BE2C (cell line): Measurements from ENCODE around the gene SORL1.
"Not testable (repeated sequence)": the region's sequence is repeated elsewhere in the genome, so short reads cannot be mapped to it uniquely, and the experiment has no call there.

ENCODE experiments used
- DNase-seq: peaks from one replicate; pipeline ENCODE4 v3.0.0-alpha.2; 2020
- H3K27me3 ChIP-seq: fragments of 250-450 bp; sonication (Bioruptor Pico); 2 replicates; pipeline ENCODE4 v1.5.1; 2020; ENCODE audit warnings: mild to moderate bottlenecking
- H3K36me3 ChIP-seq: fragments of 250-450 bp; sonication (Bioruptor Pico); 2 replicates; pipeline ENCODE4 v1.5.1; 2020; ENCODE audit warnings: mild to moderate bottlenecking
- H3K4me1 ChIP-seq: fragments of 250-450 bp; sonication (Bioruptor Pico); 2 replicates; pipeline ENCODE4 v1.5.1; 2020
- H3K4me3 ChIP-seq: 2 replicates; pipeline ENCODE4 v1.5.1; 2011; ENCODE audit warnings: low read depth, low read length
- H3K9me3 ChIP-seq: fragments of 250-450 bp; sonication (Bioruptor Pico); 2 replicates; pipeline ENCODE4 v1.5.1; 2020
- TF ChIP-seq, protein P1 (sequence below): IDR thresholded peaks from 2 replicates; pipeline ENCODE4 v1.5.1; 2012; ENCODE audit warnings: mild to moderate bottlenecking, low read depth, low read length

SORL1 gene

DNA sequence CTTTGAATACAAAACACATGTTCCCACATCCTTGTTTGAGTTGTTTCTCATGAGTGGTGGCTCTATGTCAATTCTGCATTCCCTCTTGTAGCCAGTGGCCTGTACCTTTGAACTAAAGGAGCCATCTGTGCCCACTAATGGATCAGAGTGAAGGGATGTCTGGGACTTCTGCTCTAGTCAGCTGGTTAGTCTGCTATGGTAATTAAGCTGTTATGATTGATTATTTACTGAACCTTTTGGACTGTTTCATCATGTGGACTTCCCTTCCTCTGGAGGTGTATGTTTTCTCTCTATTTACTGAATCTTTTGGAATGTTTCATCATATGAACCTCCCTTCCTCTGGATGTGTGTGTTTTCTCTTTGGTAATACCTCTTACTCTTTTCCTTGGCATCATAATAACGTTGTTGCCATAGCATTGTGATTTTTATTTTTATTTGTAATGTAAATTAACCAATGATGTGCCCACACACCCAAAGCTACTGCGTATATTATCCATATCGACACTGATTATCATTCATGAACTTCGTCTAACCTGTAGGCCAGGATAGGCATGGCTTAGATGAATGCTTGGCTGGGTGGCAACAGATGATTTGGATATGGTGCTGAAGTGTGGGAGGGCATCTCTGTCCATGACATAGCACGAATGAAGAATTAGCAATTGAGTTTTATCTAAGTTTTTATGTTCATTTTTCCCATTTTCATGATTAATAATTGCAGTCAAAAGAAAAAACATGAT, 113.0 kb downstream of the SORL1 start:
- Histone ChIP-seq H3K36me3 (0 out of 2 replicates have a peak, but pooled peaks cover 2% of the 10 kb centered on the region), H3K9me3 (no peaks in the 10 kb centered on the region), H3K4me3 (no peak overlapping the region), H3K27me3 (no peaks in the 10 kb centered on the region), H3K4me1 (no peaks in the 10 kb centered on the region)
- no peak for DNase-seq
- TF ChIP-seq, protein P1, sequence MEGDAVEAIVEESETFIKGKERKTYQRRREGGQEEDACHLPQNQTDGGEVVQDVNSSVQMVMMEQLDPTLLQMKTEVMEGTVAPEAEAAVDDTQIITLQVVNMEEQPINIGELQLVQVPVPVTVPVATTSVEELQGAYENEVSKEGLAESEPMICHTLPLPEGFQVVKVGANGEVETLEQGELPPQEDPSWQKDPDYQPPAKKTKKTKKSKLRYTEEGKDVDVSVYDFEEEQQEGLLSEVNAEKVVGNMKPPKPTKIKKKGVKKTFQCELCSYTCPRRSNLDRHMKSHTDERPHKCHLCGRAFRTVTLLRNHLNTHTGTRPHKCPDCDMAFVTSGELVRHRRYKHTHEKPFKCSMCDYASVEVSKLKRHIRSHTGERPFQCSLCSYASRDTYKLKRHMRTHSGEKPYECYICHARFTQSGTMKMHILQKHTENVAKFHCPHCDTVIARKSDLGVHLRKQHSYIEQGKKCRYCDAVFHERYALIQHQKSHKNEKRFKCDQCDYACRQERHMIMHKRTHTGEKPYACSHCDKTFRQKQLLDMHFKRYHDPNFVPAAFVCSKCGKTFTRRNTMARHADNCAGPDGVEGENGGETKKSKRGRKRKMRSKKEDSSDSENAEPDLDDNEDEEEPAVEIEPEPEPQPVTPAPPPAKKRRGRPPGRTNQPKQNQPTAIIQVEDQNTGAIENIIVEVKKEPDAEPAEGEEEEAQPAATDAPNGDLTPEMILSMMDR = no peak

DNA sequence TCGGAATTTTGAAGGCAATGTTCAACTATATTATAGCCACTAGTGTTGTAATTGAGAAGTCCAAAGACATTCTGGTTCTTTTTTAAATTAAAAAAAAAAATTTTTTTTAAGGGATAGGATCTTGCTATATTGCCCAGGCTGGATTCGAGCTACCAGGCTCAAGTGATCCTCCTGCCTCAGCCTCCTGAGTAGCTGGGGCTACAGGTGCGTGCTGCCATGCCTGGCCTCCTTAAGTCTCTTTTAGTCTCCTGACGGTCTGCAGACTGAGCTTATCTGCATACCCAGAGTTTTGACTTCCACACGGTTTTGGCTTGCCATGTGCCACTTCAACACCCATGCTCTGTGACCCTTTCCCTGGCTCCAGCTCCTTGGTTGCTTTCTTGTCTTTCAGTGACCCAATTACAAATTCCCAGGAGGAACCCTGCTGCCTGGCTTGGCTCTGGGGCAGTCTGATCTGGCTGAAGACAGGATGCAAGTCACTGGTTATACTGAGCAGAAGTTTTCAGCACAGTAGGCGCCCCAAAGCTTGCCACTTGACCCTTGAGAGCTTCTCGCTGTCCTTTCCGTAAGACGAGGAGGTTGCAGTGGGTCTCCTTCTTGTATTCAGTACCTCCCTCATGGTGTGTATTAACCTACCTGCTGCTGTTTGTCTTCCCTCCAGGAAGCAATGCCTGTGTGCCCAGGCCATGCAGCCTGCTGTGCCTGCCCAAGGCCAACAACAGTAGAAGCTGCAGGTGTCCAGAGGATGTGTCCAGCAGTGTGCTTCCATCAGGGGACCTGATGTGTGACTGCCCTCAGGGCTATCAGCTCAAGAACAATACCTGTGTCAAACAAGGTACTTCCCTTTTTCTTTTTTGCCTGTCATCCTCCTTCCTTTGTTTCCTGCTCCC, 114.4 kb downstream of the SORL1 start:
- no peaks in the 10 kb centered on the region for H3K9me3 ChIP-seq
- no peak for DNase-seq
- H3K4me3 ChIP-seq = no peak overlapping the region
- no peaks in the 10 kb centered on the region for H3K27me3 ChIP-seq
- TF ChIP-seq, protein P1 = no peak
- no peaks in the 10 kb centered on the region for H3K4me1 ChIP-seq
- H3K36me3 ChIP-seq = no peaks in the 10 kb centered on the region

DNA sequence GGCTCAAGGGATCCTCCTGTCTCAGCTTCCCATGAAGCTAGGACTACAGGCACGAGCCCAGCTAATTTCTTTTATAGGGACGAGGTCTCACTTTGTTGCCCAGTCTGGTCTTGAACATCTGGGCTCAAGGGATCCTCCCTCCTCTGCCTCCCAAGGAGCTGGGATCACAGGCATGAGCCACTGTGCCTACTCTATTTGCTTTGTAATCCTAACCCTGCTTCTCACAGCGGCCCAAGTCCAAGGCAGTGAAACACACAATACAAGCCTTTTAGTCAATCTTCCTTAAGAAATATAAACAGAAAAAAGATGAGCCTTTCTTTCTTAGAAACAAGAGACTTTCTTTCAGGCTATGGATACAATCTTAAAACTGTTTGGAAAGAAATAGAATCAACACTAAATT, 115.9 kb downstream of the SORL1 start:
- no peak for DNase-seq
- Histone ChIP-seq H3K27me3 (no peaks in the 10 kb centered on the region), H3K4me1 (no peaks in the 10 kb centered on the region), H3K4me3 (no peak overlapping the region), H3K9me3 (no peaks in the 10 kb centered on the region), H3K36me3 (no peaks in the 10 kb centered on the region)
- TF ChIP-seq, protein P1 = no peak

DNA sequence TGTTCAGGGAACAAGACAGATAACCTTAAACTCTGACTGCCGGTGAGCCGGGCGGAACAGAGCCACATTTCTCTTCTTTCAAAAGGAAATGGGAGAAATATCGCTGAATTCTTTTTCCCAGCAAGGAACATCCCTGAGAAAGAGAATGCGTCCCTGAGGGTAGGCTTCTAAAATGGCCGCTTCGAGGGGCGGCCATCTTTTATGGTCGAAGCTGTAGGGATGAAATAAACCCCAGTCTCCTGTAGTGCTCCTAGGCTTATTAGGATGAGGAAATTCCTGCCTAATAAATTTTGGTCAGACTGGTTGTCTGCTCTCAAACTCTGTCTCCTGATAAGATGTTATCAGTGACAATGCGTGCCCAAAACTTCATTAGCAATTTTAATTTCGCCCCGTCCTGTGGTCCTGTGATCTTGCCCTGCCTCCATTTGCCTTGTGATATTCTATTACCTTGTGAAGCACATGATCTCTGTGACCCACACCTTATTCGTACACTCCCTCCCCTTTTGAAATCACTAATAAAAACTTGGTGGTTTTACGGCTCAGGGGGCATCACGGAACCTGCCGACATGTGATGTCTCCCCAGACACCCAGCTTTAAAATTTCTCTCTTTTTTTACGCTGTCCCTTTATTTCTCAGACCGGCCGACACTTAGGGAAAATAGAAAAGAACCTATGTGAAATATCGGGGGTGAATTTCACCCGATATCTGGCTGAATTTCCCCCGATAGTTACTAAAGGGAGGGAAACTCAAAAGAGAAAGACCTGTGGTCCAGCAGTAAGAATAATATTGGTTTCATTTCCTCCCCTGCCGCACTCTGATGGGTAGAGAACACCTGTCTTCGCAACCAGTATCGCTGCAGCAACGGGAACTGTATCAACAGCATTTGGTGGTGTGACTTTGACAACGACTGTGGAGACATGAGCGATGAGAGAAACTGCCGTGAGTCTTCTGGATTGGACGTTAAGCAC, 117.5 kb downstream of the SORL1 start:
- H3K36me3 ChIP-seq, H3K27me3 ChIP-seq, H3K9me3 ChIP-seq, DNase-seq, H3K4me1 ChIP-seq, H3K4me3 ChIP-seq: not testable (repeated sequence)

GRCh38 chr11:121570453-121570852, 118.3 kb downstream of the SORL1 start:
- H3K9me3 ChIP-seq = no peaks in the 10 kb centered on the region
- no peak for DNase-seq
- no peaks in the 10 kb centered on the region for H3K27me3 ChIP-seq
- no peaks in the 10 kb centered on the region for H3K4me1 ChIP-seq
- H3K36me3 ChIP-seq = no peaks in the 10 kb centered on the region
- TF ChIP-seq, protein P1 = no peak
- H3K4me3 ChIP-seq = no peak overlapping the region

DNA sequence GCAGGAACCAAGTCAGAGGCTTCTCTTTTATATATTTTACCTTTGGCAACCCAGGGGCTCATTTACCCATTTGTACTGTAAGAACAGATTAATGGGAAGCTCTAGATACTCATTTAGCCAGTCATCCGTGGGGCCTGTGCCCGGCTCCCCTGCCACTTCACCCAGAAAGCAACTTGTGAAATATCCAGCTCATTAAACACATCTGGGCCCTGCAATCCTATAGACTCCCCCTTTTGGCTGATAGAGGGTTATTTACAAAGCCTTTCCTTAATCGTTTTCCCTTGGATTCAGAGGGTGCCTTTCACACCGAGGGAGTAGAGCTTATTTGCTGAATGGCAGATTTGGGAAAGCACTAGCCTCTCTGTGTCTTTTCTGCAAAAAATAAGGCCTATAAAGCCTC, 119.4 kb downstream of the SORL1 start:
- Histone ChIP-seq H3K9me3 (no peaks in the 10 kb centered on the region), H3K36me3 (no peaks in the 10 kb centered on the region), H3K27me3 (no peaks in the 10 kb centered on the region), H3K4me1 (no peaks in the 10 kb centered on the region), H3K4me3 (no peak overlapping the region)
- DNase-seq = no peak
- TF ChIP-seq, protein P1 = no peak
